HG02610 (cell line): ENCODE data around the gene NTNG2.

Experiments used
- ATAC-seq: cut with Tn5 transposase; IDR thresholded peaks from one replicate; pipeline ENCODE4 v1.9.1; 2021; ENCODE audit warnings: mild to moderate bottlenecking, moderate library complexity; ENCODE audit not compliant: unreplicated experiment

Gene NTNG2

GRCh38 chr9:132200706-132201105 is 38.8 kb downstream of the NTNG2 start:
- no peak for ATAC-seq

- ATAC-seq: no peak
Measured at GRCh38 chr9:132201139-132201538, 39.3 kb downstream of the NTNG2 start.

GRCh38 chr9:132201780-132202703 is 40.2 kb downstream of the NTNG2 start:
- no peak for ATAC-seq

- ATAC-seq: no peak
Measured at GRCh38 chr9:132204883-132205282, 43.0 kb downstream of the NTNG2 start.

GRCh38 chr9:132207215-132207614 is 45.4 kb downstream of the NTNG2 start:
- ATAC-seq: no peak

- ATAC-seq: no peak
Measured at GRCh38 chr9:132207839-132208615, 46.2 kb downstream of the NTNG2 start.

- ATAC-seq: no peak
Measured at GRCh38 chr9:132209228-132209627, 47.4 kb downstream of the NTNG2 start.

- ATAC-seq: no peak
Measured at GRCh38 chr9:132210472-132211145, 48.8 kb downstream of the NTNG2 start.

- ATAC-seq: no peak
Measured at GRCh38 chr9:132211570-132211969, 49.7 kb downstream of the NTNG2 start.

GRCh38 chr9:132214027-132214622 is 52.3 kb downstream of the NTNG2 start:
- ATAC-seq: no peak

GRCh38 chr9:132216861-132217619 is 55.2 kb downstream of the NTNG2 start:
- ATAC-seq: no peak

- ATAC-seq: no peak
Measured at GRCh38 chr9:132218208-132218607, 56.4 kb downstream of the NTNG2 start.

GRCh38 chr9:132221941-132222340 is 60.1 kb downstream of the NTNG2 start:
- ATAC-seq: no peak

GRCh38 chr9:132224645-132225044 is 62.8 kb downstream of the NTNG2 start:
- ATAC-seq: no peak

- no peak for ATAC-seq
Measured at GRCh38 chr9:132226571-132227430, 64.9 kb downstream of the NTNG2 start.

GRCh38 chr9:132228062-132228461 is 66.2 kb downstream of the NTNG2 start:
- ATAC-seq: no peak

GRCh38 chr9:132230605-132231004 is 68.7 kb downstream of the NTNG2 start:
- ATAC-seq: no peak

- ATAC-seq: no peak
Measured at GRCh38 chr9:132231019-132231701, 69.3 kb downstream of the NTNG2 start.

GRCh38 chr9:132232522-132232921 is 70.7 kb downstream of the NTNG2 start:
- ATAC-seq: no peak
